Neural crest cell (in vitro differentiated cells): ENCODE measurements around the gene MEX3D. TPM values are rescaled to one million over a fixed set of nuclear protein-coding genes. Genes with fewer than 3 reads are reported as not detected.

Experiments used
- DNase-seq: peaks from one replicate; pipeline ENCODE4 v3.0.0; 2021; ENCODE audit warnings: low read depth, mixed read lengths, low spot score
- H3K27ac Mint-ChIP-seq: one replicate; pipeline ENCODE4 v1.8.0; 2021; ENCODE audit warnings: mild to moderate bottlenecking, mixed read lengths; ENCODE audit not compliant: unreplicated experiment
- H3K27me3 Mint-ChIP-seq: 2 replicates; pipeline ENCODE4 v1.8.0; 2021; ENCODE audit warnings: low read depth, mild to moderate bottlenecking, mixed read lengths
- H3K36me3 Mint-ChIP-seq: 2 replicates; pipeline ENCODE4 v1.8.0; 2021; ENCODE audit warnings: low read depth, mild to moderate bottlenecking, mixed read lengths
- H3K4me1 Mint-ChIP-seq: 2 replicates; pipeline ENCODE4 v1.8.0; 2021; ENCODE audit warnings: mixed read lengths
- H3K4me3 Mint-ChIP-seq: one replicate; pipeline ENCODE4 v1.8.0; 2021; ENCODE audit warnings: mild to moderate bottlenecking, mixed read lengths
- H3K9me3 Mint-ChIP-seq: 2 replicates; pipeline ENCODE4 v1.8.0; 2021; ENCODE audit warnings: mixed read lengths
- CTCF ChIP-seq: fragments of 200-600 bp; sonication (generic); conservative IDR thresholded peaks from 2 replicates; pipeline ENCODE4 v1.5.0; 2021; ENCODE audit warnings: antibody characterized with exemption, mild to moderate bottlenecking
- total RNA-seq: library from RNA; stranded (reverse); gene quantifications from 2 replicates; pipeline ENCODE4 v1.2.1, GENCODE V29; 2021

The MEX3D gene
- total RNA-seq, 1 donor from 2014 or later, result 103 TPM

DNA sequence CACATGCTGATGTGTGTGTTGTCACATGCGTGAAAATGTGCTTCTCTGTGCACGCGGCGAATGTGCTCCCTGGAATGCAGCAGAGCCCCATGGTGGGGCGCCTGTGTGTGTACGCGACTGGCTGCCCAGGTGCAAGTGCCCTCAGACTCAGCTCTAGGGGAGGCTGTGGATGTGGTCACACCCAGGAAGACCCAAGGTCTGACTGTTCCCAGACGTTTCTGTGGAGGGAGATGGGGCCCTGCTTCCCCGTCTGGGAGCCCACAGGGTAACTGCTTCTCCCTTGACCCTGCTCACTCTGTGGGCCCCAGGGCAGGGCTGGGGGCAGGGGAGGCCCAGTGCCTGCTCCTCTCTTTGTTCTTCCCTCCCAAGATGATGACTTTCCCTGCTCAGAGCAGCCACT is 45.0 kb upstream of the MEX3D start:
- Mint-ChIP-seq H3K27me3 (peaks cover 6% of the 10 kb centered on the region), H3K36me3 (peaks cover 16% of the 10 kb centered on the region), H3K4me3 (no peak overlapping the region), H3K9me3 (no peaks in the 10 kb centered on the region), H3K27ac (no peak overlapping the region), H3K4me1 (peaks cover 8% of the 10 kb centered on the region)
- TF ChIP-seq CTCF, result no peak
- no peak for DNase-seq

GRCh38 chr19:1612114-1613086 is 44.3 kb upstream of the MEX3D start:
- TF ChIP-seq CTCF, result no peak
- peaks cover 5% of the 10 kb centered on the region for H3K4me1 Mint-ChIP-seq
- no peak overlapping the region for H3K4me3 Mint-ChIP-seq
- DNase-seq, result no peak
- peaks cover 13% of the 10 kb centered on the region for H3K36me3 Mint-ChIP-seq
- H3K27ac Mint-ChIP-seq, result no peak overlapping the region
- peaks cover 4% of the 10 kb centered on the region for H3K27me3 Mint-ChIP-seq
- H3K9me3 Mint-ChIP-seq, result no peaks in the 10 kb centered on the region

GRCh38 chr19:1611353-1611752 is 43.2 kb upstream of the MEX3D start:
- no peak for TF ChIP-seq CTCF
- Mint-ChIP-seq H3K4me3 (peak overlapping the region; percentile 39), H3K36me3 (peaks cover 5% of the 10 kb centered on the region), H3K9me3 (no peaks in the 10 kb centered on the region), H3K4me1 (no peaks in the 10 kb centered on the region), H3K27ac (peak overlapping the region; percentile 27), H3K27me3 (no peaks in the 10 kb centered on the region)
- no peak for DNase-seq

DNA sequence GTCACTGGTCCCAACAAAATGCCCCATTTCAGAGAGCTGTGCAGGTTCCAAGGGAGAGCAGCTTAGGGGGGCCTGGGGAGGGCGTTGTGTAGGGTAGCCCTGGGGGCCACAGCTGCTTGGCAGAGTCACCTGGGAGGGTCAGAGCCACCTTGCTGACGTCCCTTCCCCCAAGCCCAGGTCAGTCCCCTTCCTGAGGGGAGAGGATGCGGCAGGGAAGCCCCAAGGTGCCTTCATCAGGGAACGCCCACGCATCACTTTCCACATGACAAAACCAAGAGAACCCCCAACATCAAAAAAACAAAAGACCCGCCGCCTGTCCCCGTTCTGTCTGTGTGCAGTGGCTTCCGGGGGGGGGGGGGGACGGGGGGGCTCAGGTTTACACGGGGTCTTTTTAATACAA is 42.5 kb upstream of the MEX3D start:
- TF ChIP-seq CTCF, result no peak
- no peak for DNase-seq
- Mint-ChIP-seq H3K9me3 (no peaks in the 10 kb centered on the region), H3K4me3 (no peak overlapping the region), H3K27me3 (peaks cover 6% of the 10 kb centered on the region), H3K27ac (no peak overlapping the region), H3K36me3 (peaks cover under 1% of the 10 kb centered on the region), H3K4me1 (peaks cover 7% of the 10 kb centered on the region)

GRCh38 chr19:1609680-1610474 is 41.8 kb upstream of the MEX3D start:
- Mint-ChIP-seq H3K4me1 (peaks cover 10% of the 10 kb centered on the region), H3K27me3 (peaks cover 8% of the 10 kb centered on the region), H3K36me3 (no peaks in the 10 kb centered on the region), H3K9me3 (no peaks in the 10 kb centered on the region), H3K27ac (no peak overlapping the region), H3K4me3 (peak overlapping the region; percentile 68)
- no peak for DNase-seq
- no peak for TF ChIP-seq CTCF
